ENCODE measurements around the gene FAM83E.

The FAM83E gene

GRCh38 chr19:48606463-48607358, 8.2 kb downstream of the FAM83E start, which contains the start of gene SPACA4:
Gene SPACA4 (plus strand): TSS chr19:48606742. CDS start chr19:48606979, 237 bp downstream.
- H3K4me3 ChIP-seq (ENCODE audit: low read length): no peak within 1 kb of the TSS
- DNase-seq (ENCODE audit: low read depth): no peak
- no peak for TF ChIP-seq CTCF (IDR thresholded peaks at IDR 0.05; ENCODE audit: insufficient read depth, low read depth, low read length, missing control alignments)

GRCh38 chr19:48603850-48604249, 11.0 kb downstream of the FAM83E start:
- H3K4me3 ChIP-seq (ENCODE audit: low read length): no peak overlapping the region
- no peak for TF ChIP-seq CTCF (IDR thresholded peaks at IDR 0.05; ENCODE audit: insufficient read depth, low read depth, low read length, missing control alignments)
- no peak for DNase-seq (ENCODE audit: low read depth)

GRCh38 chr19:48603449-48603848, 11.4 kb downstream of the FAM83E start:
- no peak for TF ChIP-seq CTCF (IDR thresholded peaks at IDR 0.05; ENCODE audit: insufficient read depth, low read depth, low read length, missing control alignments)
- no peak overlapping the region for H3K4me3 ChIP-seq (ENCODE audit: low read length)
- no peak for DNase-seq (ENCODE audit: low read depth)

- H3K4me3 ChIP-seq (ENCODE audit: low read length): no peak overlapping the region
These were observed 11.9 kb downstream of the FAM83E start for GRCh38 chr19:48603001-48603400.

GRCh38 chr19:48600679-48601417, 14.0 kb downstream of the FAM83E start:
- DNase-seq (ENCODE audit: low read depth): no peak
- H3K4me3 ChIP-seq (ENCODE audit: low read length): no peak overlapping the region
- TF ChIP-seq CTCF (IDR thresholded peaks at IDR 0.05; ENCODE audit: insufficient read depth, low read depth, low read length, missing control alignments): no peak

More at GRCh38 chr19:48603001-48603400, 11.9 kb downstream of the FAM83E start:
- no peak for DNase-seq (ENCODE audit: low read depth)
- TF ChIP-seq CTCF (IDR thresholded peaks at IDR 0.05; ENCODE audit: insufficient read depth, low read depth, low read length, missing control alignments): no peak

GRCh38 chr19:48598996-48599700, 15.7 kb downstream of the FAM83E start:
- no peak for TF ChIP-seq CTCF (IDR thresholded peaks at IDR 0.05; ENCODE audit: insufficient read depth, low read depth, low read length, missing control alignments)
- no peak overlapping the region for H3K4me3 ChIP-seq (ENCODE audit: low read length)
- no peak for DNase-seq (ENCODE audit: low read depth)
